Measurements from ENCODE around the gene CSF3R. TPM values are rescaled to one million over a fixed set of nuclear protein-coding genes. Genes with fewer than 3 reads are reported as not detected.
"Not testable (repeated sequence)": the region's sequence is repeated elsewhere in the genome, so short reads cannot be mapped to it uniquely, and the experiment has no call there.

The CSF3R gene
- polyA plus RNA-seq, 1 of the 3 experiments (the other 2 are of a cell fraction) = not detected

- WGBS (ENCODE audit: low lambda C conversion rate) = 62% methylated on average over 15 of the region's 15 CpGs
- H3K9me2 ChIP-seq = no peaks in the 10 kb centered on the region
- H3F3A ChIP-seq (replicated peaks; ENCODE audit: insufficient read depth) = no peaks in the 10 kb centered on the region
- H3K27ac ChIP-seq (ENCODE audit: low read depth in 2 of 2, low read length in 1 of 2) = no peak overlapping the region
- no peaks in the 10 kb centered on the region for H3K4me1 ChIP-seq (ENCODE audit: control insufficient read depth in 1 of 2, insufficient read depth in 2 of 2, low read depth in 1 of 2, low read length in 1 of 2)
- no peak overlapping the region for H2AFZ ChIP-seq (ENCODE audit: low read depth)
- TF ChIP-seq PBX3 (IDR thresholded peaks at IDR 0.05) (no peak), FOXM1 (IDR thresholded peaks at IDR 0.05; ENCODE audit: low read depth) (no peak), ELF1 (IDR thresholded peaks at IDR 0.05) (no peak), REST (IDR thresholded peaks at IDR 0.05; ENCODE audit: low read depth, low read length) (no peak), TEAD4 (IDR thresholded peaks at IDR 0.05; ENCODE audit: borderline replicate concordance, insufficient read depth) (no peak), TAF1 (IDR thresholded peaks at IDR 0.05; ENCODE audit: borderline replicate concordance, low read depth, low read length) (no peak), YY1 (IDR thresholded peaks at IDR 0.05; ENCODE audit: low read depth) (no peak), RAD21 (IDR thresholded peaks at IDR 0.05; ENCODE audit: low read length) (no peak), RFX5 (IDR thresholded peaks at IDR 0.05; ENCODE audit: low read length) (no peak), FOXJ3 (CRISPR knock-in tag; IDR thresholded peaks at IDR 0.05) (no peak), MXI1 (IDR thresholded peaks at IDR 0.05; ENCODE audit: low read depth, low read length) (no peak), MEF2A (IDR thresholded peaks at IDR 0.05; ENCODE audit: borderline replicate concordance, low read depth) (no peak)
- H3K9ac ChIP-seq = no peak overlapping the region
- ChIA-PET CTCF (no interaction called here), POLR2A (no interaction called here)
- no peaks in the 10 kb centered on the region for H4K20me1 ChIP-seq (ENCODE audit: insufficient read depth)
- H3K36me3 ChIP-seq (replicated peaks in 1 of 2; ENCODE audit: control insufficient read depth in 1 of 2, insufficient read depth in 2 of 2, low read length in 1 of 2) = no peaks in the 10 kb centered on the region
- no peak overlapping the region for H3K4me2 ChIP-seq
- H3K79me2 ChIP-seq (ENCODE audit: insufficient read depth) = no peaks in the 10 kb centered on the region
- DNase-seq = no peak
- no peaks in the 10 kb centered on the region for H3K27me3 ChIP-seq (ENCODE audit: insufficient read depth)
- no peaks in the 10 kb centered on the region for H3K9me3 ChIP-seq
- H3K4me3 ChIP-seq (ENCODE audit: low read depth in 2 of 2, low read length in 1 of 2) = no peak overlapping the region
These were observed 29.4 kb upstream of the CSF3R start for GRCh38 chr1:36511804-36512798.

- H3K79me2 ChIP-seq (ENCODE audit: insufficient read depth); H2AFZ ChIP-seq (ENCODE audit: low read depth); H3K9ac ChIP-seq; H3K4me1 ChIP-seq (ENCODE audit: control insufficient read depth in 1 of 2, insufficient read depth in 2 of 2, low read depth in 1 of 2, low read length in 1 of 2); H4K20me1 ChIP-seq (ENCODE audit: insufficient read depth); H3K4me2 ChIP-seq; POLR2A ChIA-PET; H3K9me3 ChIP-seq; H3K27ac ChIP-seq (ENCODE audit: low read depth in 2 of 2, low read length in 1 of 2); H3K4me3 ChIP-seq (ENCODE audit: low read depth in 2 of 2, low read length in 1 of 2); H3K27me3 ChIP-seq (ENCODE audit: insufficient read depth); H3K9me2 ChIP-seq; DNase-seq; H3F3A ChIP-seq (replicated peaks; ENCODE audit: insufficient read depth); H3K36me3 ChIP-seq (replicated peaks in 1 of 2; ENCODE audit: control insufficient read depth in 1 of 2, insufficient read depth in 2 of 2, low read length in 1 of 2): not testable (repeated sequence)
- CTCF ChIA-PET = interaction anchor here (1.8 kb wide), 1 partner anchor 98 kb away, joined by 5 read pairs; no protein-coding TSS in a partner anchor
- 70% methylated on average over 2 of the region's 2 CpGs for WGBS (ENCODE audit: low lambda C conversion rate)
These were observed 28.5 kb upstream of the CSF3R start for GRCh38 chr1:36511220-36511619.
